Midbrain (tissue), 1 donor: ENCODE results near the gene CDH24.
A peak's percentile ranks its signal among the peaks of the same experiment; 100 is the strongest.
"Not testable (repeated sequence)": the region's sequence is repeated elsewhere in the genome, so short reads cannot be mapped to it uniquely, and the experiment has no call there.

Experiments
- DNase-seq: peaks from one replicate; lab custom pipeline; 2025; lab: John Stamatoyannopoulos, UW

The CDH24 gene

DNA sequence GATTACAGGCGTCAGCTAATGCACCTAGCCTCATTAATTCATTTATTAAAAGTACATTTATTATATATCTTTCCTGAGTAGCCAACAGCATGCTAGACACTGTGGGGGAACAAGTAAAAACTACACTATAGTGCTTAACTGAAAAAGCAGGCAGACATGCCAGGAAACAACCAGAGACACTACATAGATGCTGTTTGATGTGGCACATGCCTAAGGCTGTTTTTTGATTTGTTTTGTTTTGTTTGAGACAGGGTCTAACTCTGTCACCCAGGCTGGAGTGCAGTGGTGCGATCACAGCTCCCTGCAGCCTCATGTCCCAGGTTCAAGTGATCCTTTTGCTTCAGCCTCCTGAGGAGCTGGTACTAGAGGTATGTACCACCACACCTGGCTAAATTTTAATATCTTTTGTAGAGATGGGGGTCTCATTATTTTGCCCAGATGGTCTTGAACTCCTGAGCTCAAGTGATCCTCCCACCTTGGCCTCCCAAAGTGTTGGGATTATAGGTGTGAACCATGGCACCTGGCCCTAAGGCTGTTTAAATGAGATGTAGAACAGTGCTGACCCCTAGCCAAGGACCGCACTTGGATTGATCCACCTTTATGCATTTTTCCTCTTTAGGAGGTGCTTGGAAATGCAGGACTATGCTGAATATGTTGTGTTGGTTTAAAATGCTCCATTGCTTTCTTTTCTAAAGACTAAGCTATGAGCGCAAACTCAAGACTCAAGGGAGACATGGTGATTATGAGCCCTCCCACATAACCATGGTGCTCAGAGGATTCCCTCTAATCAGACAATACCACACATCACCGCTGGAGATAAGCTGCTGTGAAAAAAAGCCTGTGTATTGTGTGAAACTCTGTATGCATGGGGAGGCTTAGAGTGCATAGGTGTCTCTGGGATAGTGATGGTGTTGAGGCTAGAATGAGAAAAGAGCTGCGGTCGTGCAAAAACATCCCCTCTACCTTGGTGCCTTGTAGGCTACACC, 36.9 kb downstream of the CDH24 start:
- DNase-seq = no peak

DNA sequence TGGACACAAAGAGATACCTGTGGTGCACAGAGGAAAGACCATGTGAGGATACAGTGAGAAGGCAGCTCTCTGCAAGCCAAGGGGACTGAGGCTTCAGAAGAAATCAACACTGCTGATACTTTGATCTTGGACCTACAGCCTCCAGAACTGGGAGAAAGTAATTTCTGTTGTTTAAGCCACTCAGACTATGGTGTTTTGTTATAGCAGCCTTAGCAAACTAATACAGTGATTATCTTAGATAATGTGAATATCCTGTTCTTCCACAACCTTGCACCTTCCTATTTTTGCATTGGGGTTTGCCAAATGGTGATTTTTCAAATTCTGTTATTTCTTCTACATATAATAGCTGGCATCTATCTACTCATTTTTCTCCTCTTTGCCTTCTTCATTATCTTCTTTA, 39.2 kb downstream of the CDH24 start:
- no peak for DNase-seq

DNA sequence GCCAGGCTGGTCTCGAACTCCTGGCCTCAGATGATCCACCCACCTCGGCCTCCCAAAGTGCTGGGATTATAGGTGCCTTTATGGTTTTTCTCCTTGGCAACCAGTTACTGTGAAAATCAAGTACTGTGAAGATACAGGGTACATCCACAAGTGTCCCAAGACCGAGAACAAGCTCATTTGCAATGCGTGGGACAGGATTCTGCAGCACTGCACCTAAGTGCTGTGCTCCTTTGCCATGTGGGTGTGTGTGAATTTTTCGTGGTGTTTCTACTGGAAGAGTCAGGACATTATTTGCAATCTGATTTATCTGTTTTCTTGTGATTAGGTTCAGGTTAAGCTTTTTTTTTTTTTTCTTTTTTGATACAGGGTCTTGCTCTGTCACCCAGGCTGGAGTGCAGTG, 40.2 kb downstream of the CDH24 start:
- DNase-seq = no peak

DNA sequence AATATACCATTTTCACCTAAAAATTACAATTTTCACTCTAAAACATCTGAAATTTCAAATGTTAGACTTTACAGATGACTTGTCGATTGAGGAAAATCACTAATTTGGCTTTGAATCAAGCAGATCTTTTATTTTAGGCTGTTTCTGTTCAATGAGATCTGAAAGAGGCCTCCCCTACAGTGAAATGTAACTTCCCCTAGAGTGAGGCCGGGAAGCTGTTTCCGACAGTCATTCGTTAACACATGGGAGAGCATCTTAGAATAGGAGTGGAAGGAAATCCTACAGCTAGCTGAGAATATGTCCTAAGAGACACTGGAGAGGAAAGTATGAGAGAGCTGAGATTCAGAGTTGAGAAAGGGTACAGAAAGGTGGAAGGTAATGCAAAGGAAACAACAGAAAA, 41.7 kb downstream of the CDH24 start:
- no peak for DNase-seq

DNA sequence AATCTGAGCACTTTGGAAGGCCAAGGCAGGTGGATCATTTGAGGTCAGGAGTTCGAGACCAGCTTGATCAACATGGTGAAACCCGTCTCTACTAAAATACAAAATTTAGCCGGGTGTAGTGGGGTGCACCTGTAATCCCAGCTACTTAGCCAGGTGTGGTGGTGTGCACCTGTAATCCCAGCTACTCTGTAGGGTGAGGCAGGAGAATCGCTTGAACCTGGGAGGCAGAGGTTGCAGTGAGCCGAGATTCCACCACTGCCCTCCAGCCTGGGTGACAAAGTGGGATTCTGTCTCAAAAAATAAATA, 43.6 kb downstream of the CDH24 start:
- not testable (repeated sequence) for DNase-seq

DNA sequence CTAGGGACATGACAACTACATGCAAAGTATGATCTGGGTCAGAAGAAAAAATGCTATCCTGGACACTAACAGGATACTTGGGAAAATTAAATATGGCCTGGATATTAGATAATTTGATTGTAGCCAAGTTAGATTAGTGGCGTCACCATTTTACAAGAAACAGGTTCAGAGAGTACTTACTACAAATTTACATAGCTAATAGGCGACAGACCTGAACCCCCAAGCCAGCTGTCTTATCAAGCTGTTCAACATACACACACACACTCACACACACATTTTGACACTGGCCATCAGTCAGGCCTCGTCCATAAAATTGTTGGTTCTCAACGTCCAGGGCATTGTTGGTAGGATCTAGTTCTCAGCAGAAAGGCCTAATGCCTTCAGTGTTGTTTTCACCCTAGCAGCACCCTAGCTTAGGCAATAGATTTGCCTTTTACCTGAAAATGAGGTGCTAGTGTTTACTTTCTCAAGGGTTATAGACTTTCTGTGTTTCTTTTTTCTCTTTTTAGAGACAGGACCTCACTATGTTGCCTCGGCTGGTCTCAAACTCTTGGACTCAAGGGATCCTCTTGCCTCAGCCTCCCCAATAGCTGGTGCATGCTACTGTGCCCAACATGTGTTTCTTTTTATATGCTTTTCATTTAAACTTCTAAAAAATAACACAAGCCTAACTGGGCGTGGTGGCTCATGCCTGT, 44.1 kb downstream of the CDH24 start:
- no peak for DNase-seq

DNA sequence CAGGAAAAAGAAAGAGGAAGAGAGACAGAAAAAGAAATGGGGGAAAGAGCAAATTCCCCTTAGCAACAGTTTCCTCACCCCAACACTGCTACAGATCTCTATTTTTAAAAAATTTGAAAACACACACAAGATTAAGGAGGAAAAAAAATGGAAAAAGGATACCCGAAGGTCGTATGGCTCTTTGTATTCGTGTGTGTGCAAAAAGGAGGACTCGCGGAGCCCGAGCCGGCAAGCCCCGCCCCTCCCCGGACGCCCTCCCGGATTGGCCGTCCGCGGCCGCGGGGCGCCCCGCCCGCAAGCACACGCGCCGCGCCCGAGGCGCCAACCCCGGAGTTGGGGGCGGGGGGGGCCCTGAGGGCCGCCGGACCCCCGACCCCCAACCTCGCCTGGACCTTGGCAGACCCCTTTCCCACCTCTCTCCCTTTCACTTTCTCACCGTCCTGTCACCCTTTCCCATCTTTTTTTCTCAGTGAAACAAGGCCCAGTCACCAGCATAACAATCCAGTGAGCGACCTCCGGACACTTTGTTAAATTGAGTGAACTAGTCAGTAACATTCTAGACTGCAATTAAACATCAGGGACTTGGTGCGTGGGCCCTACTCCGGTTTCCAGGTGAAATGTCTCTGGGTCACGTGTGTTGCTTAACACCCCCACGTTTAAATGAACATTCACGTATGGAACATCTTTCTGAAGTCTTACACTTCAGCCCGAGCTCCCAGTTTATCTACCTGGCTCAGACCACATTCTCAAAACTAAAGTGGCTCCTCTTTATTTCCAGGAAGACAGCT, 47.2 kb downstream of the CDH24 start, which contains the start of gene C14orf93:
Gene C14orf93 (minus strand): TSS at position 205 of the 788 bp plus-strand sequence. CDS start 11,120 bp downstream, outside the sequence.
- peak; percentile 62 for DNase-seq

DNA sequence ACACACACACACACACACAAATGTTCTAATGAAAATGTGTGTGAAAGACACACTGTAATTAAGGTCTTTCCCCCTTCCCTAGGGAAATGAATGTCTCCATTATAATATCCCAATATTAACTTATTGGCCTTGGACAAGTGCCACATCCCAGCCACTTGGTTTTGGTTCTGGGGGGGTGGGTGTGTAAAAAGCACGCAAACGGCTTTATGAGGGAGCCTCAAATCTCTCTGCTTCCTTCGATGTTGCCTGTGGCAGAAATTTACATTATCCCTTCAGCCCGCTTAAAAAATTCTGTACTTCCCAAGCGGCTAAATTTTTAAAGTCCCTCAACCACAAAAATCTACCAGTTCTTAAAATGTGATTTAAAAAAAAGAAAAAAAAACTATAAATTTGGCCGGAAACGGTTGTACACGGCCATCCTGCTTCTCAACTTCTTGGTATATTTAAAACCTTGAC, 47.8 kb downstream of the CDH24 start:
- DNase-seq = no peak

DNA sequence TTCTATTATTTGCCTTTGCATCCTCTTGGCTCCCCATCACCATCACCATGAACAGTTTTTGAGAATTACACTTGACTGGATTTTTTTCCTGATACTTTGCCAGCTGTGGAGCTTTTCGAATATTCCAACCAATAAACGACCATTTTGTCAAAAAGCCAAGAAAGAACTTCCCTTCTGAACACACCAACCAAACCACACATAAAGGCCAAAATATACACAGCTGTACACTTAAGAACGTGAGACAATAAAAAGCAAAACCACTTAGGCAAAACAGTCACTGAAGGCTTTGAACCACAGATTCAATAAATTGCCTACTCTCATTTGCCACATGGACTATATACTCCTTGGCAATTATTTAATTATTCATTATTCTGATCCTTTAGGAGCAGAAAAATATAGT, 48.5 kb downstream of the CDH24 start:
- DNase-seq = no peak

DNA sequence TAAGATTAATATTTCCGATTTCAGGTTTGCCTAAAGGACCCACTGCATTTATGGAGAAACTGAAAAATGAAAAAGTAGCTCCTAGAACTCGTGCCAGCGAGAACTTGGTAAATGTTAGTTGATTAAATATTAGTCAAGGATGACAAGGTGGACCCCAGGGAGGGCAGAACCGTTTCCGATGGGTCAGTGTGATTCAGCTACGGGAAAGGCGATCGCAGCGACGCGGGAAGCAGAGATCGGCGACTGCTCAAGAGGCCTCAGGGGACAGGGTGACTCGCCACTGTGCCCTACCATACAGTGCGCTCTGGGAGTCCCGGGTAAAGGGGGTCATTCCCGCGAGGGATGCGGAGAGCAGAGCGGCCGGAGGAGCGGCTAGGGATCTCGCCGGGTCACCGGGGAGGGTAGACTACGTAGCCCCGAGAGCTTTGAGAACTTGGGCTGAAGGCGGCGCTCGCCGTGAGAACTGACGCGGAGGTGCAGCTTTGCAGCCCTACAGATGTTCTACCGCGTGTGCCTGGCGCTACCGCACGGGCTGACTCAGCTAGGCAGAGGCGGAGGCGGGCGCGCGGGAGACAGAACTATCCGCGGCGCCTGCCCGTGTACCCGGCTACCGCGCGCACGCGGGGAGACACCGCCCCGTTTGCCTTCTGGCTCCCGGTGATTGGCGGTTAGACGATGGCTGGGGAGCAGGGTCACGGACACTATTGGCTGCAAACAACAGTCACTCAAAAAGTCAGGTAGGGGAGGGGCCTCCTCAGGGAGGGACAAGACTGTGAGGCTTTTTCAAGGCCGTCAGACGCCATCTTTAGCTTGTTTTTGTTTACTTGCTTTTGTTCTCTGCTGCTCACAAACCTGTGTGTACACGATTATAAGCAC, 50.5 kb downstream of the CDH24 start:
- DNase-seq = peak; percentile 99

DNA sequence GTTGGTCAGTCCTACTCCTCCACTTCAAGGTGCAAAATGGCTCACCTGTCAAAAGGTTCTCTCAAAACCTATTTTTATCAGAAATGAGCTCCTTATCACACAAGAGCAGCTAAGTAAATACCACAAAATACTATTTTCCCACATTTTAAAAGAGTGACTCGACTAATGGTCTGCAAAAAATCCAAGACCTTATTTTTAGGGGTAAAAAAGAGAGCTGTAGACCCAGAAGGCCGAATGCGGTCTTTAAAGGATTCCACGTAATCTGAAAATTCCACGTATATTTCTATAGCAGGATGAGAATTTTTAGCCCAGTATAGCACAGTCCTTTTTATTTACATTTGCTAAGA, 51.2 kb downstream of the CDH24 start:
- DNase-seq = no peak

DNA sequence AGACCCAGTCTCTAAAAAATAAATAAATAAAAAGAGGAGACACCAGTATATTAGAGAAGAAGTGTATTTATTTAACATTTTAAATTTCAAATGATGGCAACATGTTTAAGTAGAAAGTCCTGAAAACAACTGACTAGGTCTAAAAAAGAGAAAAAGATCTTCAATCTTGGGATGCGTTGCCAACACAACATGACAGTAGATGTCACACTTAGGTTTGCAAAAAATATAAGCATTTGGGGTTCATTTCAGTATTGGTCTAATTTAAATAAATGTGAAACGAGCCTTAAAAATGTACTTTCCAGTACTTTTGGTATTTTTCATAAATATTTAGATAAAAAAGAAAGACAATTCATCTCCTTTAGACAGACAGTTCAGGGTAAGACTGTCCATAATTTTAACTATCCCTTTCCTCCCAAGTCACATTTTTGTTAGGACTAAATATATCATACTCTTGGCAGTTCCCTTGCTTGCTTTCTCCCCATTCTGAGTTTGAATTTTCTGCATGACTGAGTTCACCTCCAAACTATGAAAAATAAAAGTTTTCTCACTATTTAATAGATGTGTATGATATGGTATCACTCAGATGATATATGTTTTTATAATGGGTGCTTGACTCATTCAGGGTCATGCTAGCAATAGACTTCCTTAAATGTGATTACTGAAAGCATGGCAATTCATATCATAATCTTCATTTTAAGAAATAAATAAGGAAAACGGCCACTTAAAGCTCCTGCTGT, 51.7 kb downstream of the CDH24 start:
- no peak for DNase-seq

DNA sequence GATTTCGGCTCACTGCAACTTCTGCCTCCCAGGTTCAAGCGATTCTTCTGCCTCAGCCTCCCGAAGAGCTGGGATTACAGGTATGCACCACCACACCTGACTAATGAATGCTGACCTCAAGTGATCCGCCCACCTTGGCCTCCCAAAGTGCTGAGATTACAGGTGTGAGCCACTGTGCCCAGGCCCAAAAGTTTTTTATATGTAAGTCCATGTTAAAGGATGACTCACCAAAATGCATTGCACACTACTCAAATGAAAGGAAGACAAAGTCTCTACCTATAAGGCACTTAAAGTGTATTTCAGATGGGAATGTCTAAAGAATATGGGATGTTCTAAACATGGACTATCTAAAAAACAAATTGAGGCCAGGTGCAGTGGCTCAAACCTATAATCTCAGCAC, 53.0 kb downstream of the CDH24 start:
- not testable (repeated sequence) for DNase-seq

DNA sequence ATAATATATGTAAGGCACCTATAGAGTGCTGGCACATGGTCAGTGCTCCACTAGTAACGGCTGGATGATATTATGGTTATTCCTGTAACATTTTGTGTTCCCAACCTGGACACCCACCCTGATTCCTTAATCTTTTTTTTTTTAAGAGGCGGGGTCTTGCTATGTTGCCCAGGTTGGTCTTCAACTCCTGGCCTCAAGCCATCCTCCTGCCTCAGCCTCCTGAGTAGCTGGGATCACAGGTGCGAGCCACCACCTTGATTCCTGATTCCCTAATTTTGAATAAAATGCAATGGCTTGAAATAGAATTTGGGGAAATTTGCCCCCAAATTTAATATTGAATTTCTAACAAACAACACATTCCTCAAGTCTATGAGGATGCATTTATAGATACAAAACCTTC, 54.7 kb downstream of the CDH24 start:
- DNase-seq = no peak

DNA sequence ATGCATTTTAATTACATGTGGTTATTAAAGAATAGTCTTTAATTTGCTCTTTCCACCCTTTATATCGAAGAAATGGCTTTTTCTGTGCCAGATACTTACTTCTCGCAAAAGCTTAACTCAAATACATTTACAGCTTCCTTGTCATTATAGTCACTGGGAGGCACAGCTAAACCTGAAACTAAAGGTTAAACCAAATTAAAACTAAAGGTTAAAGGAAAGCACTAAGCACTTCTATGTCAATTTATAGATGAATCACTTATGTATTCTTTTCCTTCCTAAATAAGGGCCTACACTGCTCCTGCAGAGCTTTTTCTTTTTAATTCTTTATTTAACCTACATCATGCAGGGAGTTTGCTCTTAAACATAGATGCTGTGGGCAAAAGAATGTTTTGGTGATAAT, 56.5 kb downstream of the CDH24 start:
- no peak for DNase-seq

DNA sequence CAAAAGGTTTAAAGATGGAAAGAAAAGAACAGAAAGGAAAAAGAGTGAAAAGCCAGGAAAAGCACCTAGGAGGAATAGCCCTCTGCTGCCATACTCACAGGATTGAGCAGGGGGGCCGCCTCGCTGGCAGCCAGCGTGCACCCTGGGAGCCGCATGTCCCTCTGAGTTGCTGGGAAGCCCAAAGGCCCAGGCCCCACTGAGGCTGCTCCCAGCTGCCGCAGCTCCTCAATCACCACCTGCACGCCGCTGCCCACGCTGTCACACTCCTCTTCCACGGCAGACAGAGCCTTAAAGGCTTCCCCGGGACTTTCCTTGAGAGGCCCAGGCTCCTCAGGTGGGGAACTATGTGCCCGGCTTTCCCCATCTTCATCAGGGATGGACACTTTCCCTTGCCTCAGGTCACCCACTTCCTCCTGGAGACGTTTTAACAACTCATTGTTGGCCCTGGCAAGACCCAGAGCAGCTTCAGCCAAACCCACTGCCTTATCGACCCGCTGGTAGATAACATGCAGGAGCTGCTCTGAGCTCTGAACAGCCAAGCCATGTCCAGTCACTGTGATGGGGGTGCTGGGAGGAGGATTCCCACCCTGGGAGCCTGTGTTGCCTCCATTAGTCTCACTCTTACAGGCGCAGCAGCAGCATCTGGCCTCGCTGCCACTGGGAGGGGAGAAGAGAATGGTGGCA, 58.8 kb downstream of the CDH24 start:
- DNase-seq = no peak

DNA sequence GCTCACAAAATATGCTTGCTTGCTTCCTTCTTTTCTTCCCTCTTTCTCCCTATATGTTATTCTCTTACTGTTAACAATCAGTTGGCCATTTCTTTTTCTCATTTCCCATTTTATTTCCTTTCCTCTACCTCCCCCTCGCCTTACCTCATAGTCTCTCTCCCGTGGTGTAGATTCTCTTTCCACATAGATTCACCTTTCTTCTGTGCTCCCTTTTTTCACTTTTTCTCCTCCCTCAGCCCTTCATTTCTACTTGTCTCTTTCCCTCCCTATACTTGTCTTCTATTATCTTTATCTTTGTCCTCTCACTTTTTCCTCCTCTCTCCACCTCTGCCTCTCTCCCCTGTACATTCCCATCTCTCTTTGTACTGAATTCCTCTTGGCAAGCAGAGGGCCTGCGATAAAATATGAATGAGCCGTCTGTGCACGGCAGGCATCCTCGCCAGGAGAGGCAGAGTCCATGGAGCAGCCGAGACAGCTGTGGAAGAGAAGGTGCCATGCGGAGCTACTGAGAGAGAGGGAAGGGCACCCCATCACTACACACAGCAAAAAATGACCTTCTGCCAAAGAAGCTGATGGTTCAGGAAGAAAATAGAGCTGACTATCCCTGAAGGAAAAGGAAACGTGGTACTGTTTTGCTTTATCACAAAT, 59.5 kb downstream of the CDH24 start:
- no peak for DNase-seq
